SK-N-SH (cell line): ENCODE results near the gene SNTG2. TPM values are rescaled to one million over a fixed set of nuclear protein-coding genes. Genes with fewer than 3 reads are reported as not detected.

ENCODE experiments used
- CTCF ChIA-PET: fragments of 300-600, 350-600 bp; formaldehyde crosslinking; extraction: SDS; loops from one replicate; lab custom pipeline; 2021; lab: Yijun Ruan, JAX
- POLR2A ChIA-PET: fragments of 350-600 bp; sonication (Branson Sonifier 250); formaldehyde crosslinking; extraction: SDS; loops from one replicate; lab custom pipeline; 2020; ENCODE audit warnings: antibody characterized with exemption, inconsistent platforms; lab: Yijun Ruan, JAX
- DNase-seq: peaks from one replicate; pipeline ENCODE4 v3.0.0; 2012
- H2AFZ ChIP-seq: fragments of 200-600 bp; sonication (generic); 2 replicates; pipeline ENCODE4 v1.8.1; 2016; ENCODE audit warnings: antibody characterized with exemption, mild to moderate bottlenecking, low read depth
- H3F3A ChIP-seq: fragments of 200-600 bp; sonication (generic); replicated peaks from 2 replicates; pipeline ENCODE3; 2016; ENCODE audit warnings: antibody characterized with exemption, mild to moderate bottlenecking; ENCODE audit not compliant: insufficient read depth
- H3K27ac ChIP-seq, 2 experiments: fragments of 200-500 bp in 1 of 2; fragments of 200-600 bp in 1 of 2; sonication (Bioruptor generic) in 1 of 2; sonication (generic), shearing (Covaris generic) in 1 of 2; 2 replicates each; pipeline versions ENCODE4 v1.5.1 to v1.6.1; 2014 to 2016; ENCODE audit warnings: low read depth in 2 of 2, inconsistent platforms in 1 of 2, low read length in 1 of 2, mild to moderate bottlenecking in 1 of 2, mixed read lengths in 1 of 2
- H3K27me3 ChIP-seq: fragments of 200-600 bp; sonication (generic), shearing (Covaris generic); 2 replicates; pipeline ENCODE4 v1.6.1; 2016; ENCODE audit warnings: mixed run types; ENCODE audit not compliant: insufficient read depth
- H3K36me3 ChIP-seq, 2 experiments: fragments of 200-500 bp in 1 of 2; fragments of 200-600 bp in 1 of 2; sonication (Bioruptor generic) in 1 of 2; sonication (generic) in 1 of 2; replicated peaks in 1 of 2; 2 replicates each; pipeline versions ENCODE3 to v1.5.1; 2014 to 2016; ENCODE audit warnings: low read length in 1 of 2, mild to moderate bottlenecking in 1 of 2; ENCODE audit not compliant: insufficient read depth in 2 of 2, control insufficient read depth in 1 of 2
- H3K4me1 ChIP-seq, 2 experiments: fragments of 200-500 bp in 1 of 2; fragments of 200-600 bp in 1 of 2; sonication (Bioruptor generic) in 1 of 2; sonication (generic), shearing (Covaris generic) in 1 of 2; 2 replicates each; pipeline versions ENCODE4 v1.5.1 to v1.6.1; 2014 to 2016; ENCODE audit warnings: low read depth in 1 of 2, low read length in 1 of 2, mixed run types in 1 of 2; ENCODE audit not compliant: insufficient read depth in 2 of 2, control insufficient read depth in 1 of 2
- H3K4me2 ChIP-seq: fragments of 200-600 bp; sonication (generic), shearing (Covaris generic); 2 replicates; pipeline ENCODE4 v1.6.1; 2017; ENCODE audit warnings: mixed run types
- H3K4me3 ChIP-seq, 2 experiments: fragments of 200-500 bp in 1 of 2; fragments of 200-600 bp in 1 of 2; sonication (Bioruptor generic) in 1 of 2; sonication (generic), shearing (Covaris generic) in 1 of 2; 2 replicates each; pipeline versions ENCODE4 v1.5.1 to v1.8.1; 2014 to 2016; ENCODE audit warnings: low read depth in 2 of 2, inconsistent platforms in 1 of 2, low read length in 1 of 2, mild to moderate bottlenecking in 1 of 2, mixed read lengths in 1 of 2, moderate library complexity in 1 of 2
- H3K79me2 ChIP-seq: fragments of 200-600 bp; sonication (generic); 2 replicates; pipeline ENCODE4 v1.8.1; 2017; ENCODE audit warnings: mild to moderate bottlenecking; ENCODE audit not compliant: insufficient read depth
- H3K9ac ChIP-seq: fragments of 200-600 bp; sonication (generic); 2 replicates; pipeline ENCODE4 v1.6.1; 2017; ENCODE audit warnings: mixed run types
- H3K9me2 ChIP-seq: fragments of 200-600 bp; sonication (generic); 2 replicates; pipeline ENCODE4 v1.6.1; 2017; ENCODE audit warnings: mixed run types
- H3K9me3 ChIP-seq: fragments of 200-600 bp; sonication (generic); 2 replicates; pipeline ENCODE4 v1.6.1; 2017; ENCODE audit warnings: mixed run types, mild to moderate bottlenecking, moderate library complexity
- H4K20me1 ChIP-seq: fragments of 200-600 bp; sonication (generic); 2 replicates; pipeline ENCODE4 v1.6.1; 2017; ENCODE audit warnings: mild to moderate bottlenecking, mixed run types; ENCODE audit not compliant: insufficient read depth
- CTCF ChIP-seq: fragments of 200-600 bp; sonication (generic); IDR thresholded peaks from 2 replicates; pipeline ENCODE4 v1.6.1; 2017; ENCODE audit warnings: antibody characterized with exemption, mild to moderate bottlenecking, moderate library complexity
- EP300 ChIP-seq, 2 experiments: IDR thresholded peaks; 2 replicates each; pipeline versions ENCODE4 v1.4.0 to v1.6.1; 2012; ENCODE audit warnings: borderline replicate concordance in 1 of 2, low read depth in 1 of 2, low read length in 1 of 2
- FOXM1 ChIP-seq: IDR thresholded peaks from 2 replicates; pipeline ENCODE4 v1.4.0; 2012; ENCODE audit warnings: low read depth, mild to moderate bottlenecking
- GATA2 ChIP-seq: sonication (generic); formaldehyde crosslinking; IDR thresholded peaks from 2 replicates; pipeline ENCODE4 v1.5.0; 2020; ENCODE audit warnings: mild to moderate bottlenecking, missing genetic modification reagents
- JUND ChIP-seq: IDR thresholded peaks from 2 replicates; pipeline ENCODE4 v1.4.0; 2012
- MXI1 ChIP-seq: IDR thresholded peaks from 2 replicates; pipeline ENCODE4 v1.6.1; 2012; ENCODE audit warnings: mild to moderate bottlenecking, low read depth, low read length, improper control_type of control experiment
- NFIC ChIP-seq: IDR thresholded peaks from 2 replicates; pipeline ENCODE4 v1.4.0; 2012; ENCODE audit warnings: borderline replicate concordance
- RFX5 ChIP-seq: IDR thresholded peaks from 2 replicates; pipeline ENCODE4 v1.6.1; 2012; ENCODE audit warnings: mild to moderate bottlenecking, improper control_type of control experiment, low read length
- RXRA ChIP-seq: IDR thresholded peaks from 2 replicates; pipeline ENCODE4 v1.4.0; 2012; ENCODE audit warnings: low read depth, mild to moderate bottlenecking, borderline replicate concordance
- TAF1 ChIP-seq: IDR thresholded peaks from 2 replicates; pipeline ENCODE4 v1.6.1; 2012; ENCODE audit warnings: low read depth, mild to moderate bottlenecking, low read length, moderate library complexity, borderline replicate concordance
- TEAD4 ChIP-seq: IDR thresholded peaks from 2 replicates; pipeline ENCODE4 v1.4.0; 2012; ENCODE audit warnings: mild to moderate bottlenecking, borderline replicate concordance; ENCODE audit not compliant: insufficient read depth
- YY1 ChIP-seq: IDR thresholded peaks from 2 replicates; pipeline ENCODE4 v1.4.0; 2012; ENCODE audit warnings: low read depth, mild to moderate bottlenecking
- WGBS: methylation state at CpG from one replicate; pipeline ENCODE4 v1.1.6; 2017; ENCODE audit warnings: low lambda C conversion rate; 5-methylcytosine and 5-hydroxymethylcytosine counted together
- polyA plus RNA-seq, 3 experiments: library from polyadenylated mRNA; depleted of rRNA; stranded (reverse); fragments of >200 nt; gene quantifications; 2 replicates each; pipeline ENCODE4 v1.2.3, GENCODE V29; 2012
- TF ChIP-seq, protein P1 (sequence below): IDR thresholded peaks from 2 replicates; pipeline ENCODE4 v1.4.0; 2012; ENCODE audit warnings: low read depth, borderline replicate concordance
- TF ChIP-seq, protein P2 (sequence below): IDR thresholded peaks from 2 replicates; pipeline ENCODE4 v1.4.0; 2012; ENCODE audit warnings: low read depth, borderline replicate concordance

Gene SNTG2
- polyA plus RNA-seq, 1 of the 3 experiments (the other 2 are of a cell fraction): not detected

GRCh38 chr2:1060987-1061386 is 110.3 kb downstream of the SNTG2 start (continued):
- TF ChIP-seq TAF1 (no peak), FOXM1 (no peak)
- TF ChIP-seq, all 33 proteins: peak for 0

DNA sequence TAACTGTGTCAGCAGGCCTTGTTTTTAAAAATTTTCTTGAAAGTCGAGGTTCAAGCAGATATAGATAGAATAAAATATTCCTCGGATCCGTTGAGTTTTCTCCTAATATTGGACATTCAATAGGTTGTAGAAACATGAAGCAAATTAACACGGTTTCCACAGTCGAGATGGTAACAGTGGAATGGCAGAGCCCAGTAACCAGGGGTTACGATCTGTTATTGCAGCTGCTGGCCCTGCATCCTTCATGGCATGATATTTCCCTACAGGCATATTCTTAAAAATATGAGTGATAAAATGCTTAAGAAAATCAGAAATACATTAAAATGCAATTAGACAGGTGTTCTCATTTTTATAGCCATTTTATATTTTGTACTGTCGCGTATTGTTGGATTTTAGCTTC is 117.6 kb downstream of the SNTG2 start:
- Histone ChIP-seq H4K20me1 (no peaks in the 10 kb centered on the region), H3K79me2 (no peaks in the 10 kb centered on the region), H3K4me2 (no peak overlapping the region), H2AFZ (no peak overlapping the region), H3F3A (no peaks in the 10 kb centered on the region), H3K36me3 (no peaks in the 10 kb centered on the region), H3K27ac (no peak overlapping the region), H3K9ac (no peak overlapping the region), H3K4me3 (no peak overlapping the region), H3K9me3 (0 out of 2 replicates have a peak, but pooled peaks cover 2% of the 10 kb centered on the region), H3K27me3 (no peaks in the 10 kb centered on the region), H3K4me1 (peaks cover 0 to 8% of the 10 kb centered on the region in 2 experiments; a peak in 2 of 4 replicates), H3K9me2 (no peaks in the 10 kb centered on the region)
- CTCF ChIA-PET: interaction anchor here (0.8 to 4.7 kb wide), 6 partner anchors 10 to 478 kb away, joined by 3 to 19 read pairs (median 4); no protein-coding TSS in a partner anchor
- DNase-seq: no peak
- POLR2A ChIA-PET: no interaction called here
- TF ChIP-seq TEAD4 (no peak), GATA2 (CRISPR knock-in tag) (no peak), NFIC (no peak), MXI1 (no peak), EP300 (IDR thresholded peaks at IDR 0.05; ENCODE audit: borderline replicate concordance in 1 of 2, low read depth in 1 of 2, low read length in 1 of 2) (no peak), RXRA (no peak), RFX5 (no peak), CTCF (no peak), TAF1 (no peak), YY1 (no peak), JUND (no peak)
- TF ChIP-seq, protein P1, sequence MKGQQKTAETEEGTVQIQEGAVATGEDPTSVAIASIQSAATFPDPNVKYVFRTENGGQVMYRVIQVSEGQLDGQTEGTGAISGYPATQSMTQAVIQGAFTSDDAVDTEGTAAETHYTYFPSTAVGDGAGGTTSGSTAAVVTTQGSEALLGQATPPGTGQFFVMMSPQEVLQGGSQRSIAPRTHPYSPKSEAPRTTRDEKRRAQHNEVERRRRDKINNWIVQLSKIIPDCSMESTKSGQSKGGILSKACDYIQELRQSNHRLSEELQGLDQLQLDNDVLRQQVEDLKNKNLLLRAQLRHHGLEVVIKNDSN: no peak
- TF ChIP-seq, protein P2, sequence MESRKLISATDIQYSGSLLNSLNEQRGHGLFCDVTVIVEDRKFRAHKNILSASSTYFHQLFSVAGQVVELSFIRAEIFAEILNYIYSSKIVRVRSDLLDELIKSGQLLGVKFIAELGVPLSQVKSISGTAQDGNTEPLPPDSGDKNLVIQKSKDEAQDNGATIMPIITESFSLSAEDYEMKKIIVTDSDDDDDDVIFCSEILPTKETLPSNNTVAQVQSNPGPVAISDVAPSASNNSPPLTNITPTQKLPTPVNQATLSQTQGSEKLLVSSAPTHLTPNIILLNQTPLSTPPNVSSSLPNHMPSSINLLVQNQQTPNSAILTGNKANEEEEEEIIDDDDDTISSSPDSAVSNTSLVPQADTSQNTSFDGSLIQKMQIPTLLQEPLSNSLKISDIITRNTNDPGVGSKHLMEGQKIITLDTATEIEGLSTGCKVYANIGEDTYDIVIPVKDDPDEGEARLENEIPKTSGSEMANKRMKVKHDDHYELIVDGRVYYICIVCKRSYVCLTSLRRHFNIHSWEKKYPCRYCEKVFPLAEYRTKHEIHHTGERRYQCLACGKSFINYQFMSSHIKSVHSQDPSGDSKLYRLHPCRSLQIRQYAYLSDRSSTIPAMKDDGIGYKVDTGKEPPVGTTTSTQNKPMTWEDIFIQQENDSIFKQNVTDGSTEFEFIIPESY: no peak
- WGBS: 54% methylated on average over 8 of the region's 8 CpGs
